Astrocyte (in vitro differentiated cells and primary cell): ENCODE measurements around the gene AKAP1. TPM values are rescaled to one million over a fixed set of nuclear protein-coding genes. Genes with fewer than 3 reads are reported as not detected.

Source experiments
- DNase-seq: peaks from one replicate; pipeline ENCODE4 v3.0.0-alpha.2; 2010; ENCODE audit warnings: low read depth
- FAIRE-seq: peaks from 2 replicates; lab custom pipeline; 2011; peaks lifted over from hg19 to GRCh38; lab: Jason Lieb, UNC
- H2AFZ ChIP-seq: 2 replicates; pipeline ENCODE4 v1.6.0; 2012; ENCODE audit warnings: low read depth, low read length, inconsistent platforms
- H3K27ac ChIP-seq: 2 replicates; pipeline ENCODE4 v1.5.1; 2011; ENCODE audit warnings: low read depth, low read length, inconsistent platforms
- H3K27me3 ChIP-seq: 2 replicates; pipeline ENCODE4 v1.6.0; 2011; ENCODE audit warnings: low read length, inconsistent platforms; ENCODE audit not compliant: insufficient read depth
- H3K36me3 ChIP-seq: 2 replicates; pipeline ENCODE4 v1.5.1; 2011; ENCODE audit warnings: low read length, inconsistent platforms; ENCODE audit not compliant: insufficient read depth
- H3K4me1 ChIP-seq: 2 replicates; pipeline ENCODE4 v1.5.1; 2011; ENCODE audit warnings: low read length, inconsistent platforms; ENCODE audit not compliant: insufficient read depth
- H3K4me2 ChIP-seq: 2 replicates; pipeline ENCODE4 v1.6.0; 2012; ENCODE audit warnings: low read length, inconsistent platforms
- H3K4me3 ChIP-seq: 2 replicates; pipeline ENCODE4 v1.5.1; 2011; ENCODE audit warnings: low read depth, mild to moderate bottlenecking, low read length, inconsistent platforms; ENCODE audit not compliant: insufficient read depth
- H3K79me2 ChIP-seq: 2 replicates; pipeline ENCODE4 v1.6.0; 2012; ENCODE audit warnings: mild to moderate bottlenecking, low read length, inconsistent platforms; ENCODE audit not compliant: insufficient read depth
- H3K9ac ChIP-seq: 2 replicates; pipeline ENCODE4 v1.6.0; 2012; ENCODE audit warnings: mild to moderate bottlenecking, low read length, inconsistent platforms
- H3K9me3 ChIP-seq: 2 replicates; pipeline ENCODE4 v1.5.1; 2012; ENCODE audit warnings: low read depth, mild to moderate bottlenecking, low read length, inconsistent platforms; ENCODE audit not compliant: insufficient read depth
- H4K20me1 ChIP-seq: 2 replicates; pipeline ENCODE4 v1.6.0; 2012; ENCODE audit warnings: low read length, inconsistent platforms; ENCODE audit not compliant: insufficient read depth
- H3K27ac Mint-ChIP-seq: one replicate; pipeline ENCODE4 v1.8.0; 2021; ENCODE audit warnings: mild to moderate bottlenecking, mixed read lengths; ENCODE audit not compliant: unreplicated experiment
- H3K27me3 Mint-ChIP-seq: one replicate; pipeline ENCODE4 v1.8.0; 2021; ENCODE audit warnings: low read depth, mixed read lengths; ENCODE audit not compliant: unreplicated experiment
- H3K36me3 Mint-ChIP-seq: one replicate; pipeline ENCODE4 v1.8.0; 2021; ENCODE audit warnings: low read depth, mixed read lengths; ENCODE audit not compliant: unreplicated experiment
- H3K4me1 Mint-ChIP-seq: one replicate; pipeline ENCODE4 v1.8.0; 2021; ENCODE audit warnings: low read depth, mixed read lengths; ENCODE audit not compliant: unreplicated experiment
- H3K4me3 Mint-ChIP-seq: one replicate; pipeline ENCODE4 v1.8.0; 2021; ENCODE audit warnings: mild to moderate bottlenecking, moderate library complexity, mixed read lengths; ENCODE audit not compliant: unreplicated experiment
- H3K9me3 Mint-ChIP-seq: one replicate; pipeline ENCODE4 v1.8.0; 2021; ENCODE audit warnings: mild to moderate bottlenecking, mixed read lengths; ENCODE audit not compliant: unreplicated experiment
- CTCF ChIP-seq: IDR thresholded peaks from 2 replicates; pipeline ENCODE4 v1.5.1; 2011; ENCODE audit warnings: low read depth, mild to moderate bottlenecking, inconsistent platforms, low read length, moderate library complexity; ENCODE audit not compliant: insufficient read depth
- EZH2 ChIP-seq: IDR thresholded peaks from 2 replicates; pipeline ENCODE4 v1.6.1; 2012; ENCODE audit warnings: mild to moderate bottlenecking, low read length, inconsistent platforms; ENCODE audit not compliant: insufficient read depth
- total RNA-seq: library from RNA; stranded (reverse); gene quantifications from 2 replicates; pipeline ENCODE4 v1.2.1, GENCODE V29; 2021

Gene AKAP1
- total RNA-seq, 1 donor from 2014 or later: 12.5 TPM

- peaks cover 21% of the 10 kb centered on the region for H4K20me1 ChIP-seq
- Mint-ChIP-seq H3K36me3 (peaks cover 13% of the 10 kb centered on the region), H3K4me3 (no peak overlapping the region), H3K27ac (no peak overlapping the region), H3K9me3 (peaks cover 2% of the 10 kb centered on the region), H3K27me3 (no peaks in the 10 kb centered on the region), H3K4me1 (peaks cover 13% of the 10 kb centered on the region)
- no peak for FAIRE-seq
- H3K4me1 ChIP-seq: peaks cover 11% of the 10 kb centered on the region
- H3K79me2 ChIP-seq: no peaks in the 10 kb centered on the region
- H3K27ac ChIP-seq: no peak overlapping the region
- no peak overlapping the region for H3K9ac ChIP-seq
- H3K4me3 ChIP-seq: no peak overlapping the region
- DNase-seq: no peak
- H3K27me3 ChIP-seq: no peaks in the 10 kb centered on the region
- H3K4me2 ChIP-seq: no peak overlapping the region
- H2AFZ ChIP-seq: no peak overlapping the region
- TF ChIP-seq CTCF (no peak), EZH2 (no peak)
- peaks cover 3% of the 10 kb centered on the region for H3K9me3 ChIP-seq
- peaks cover 2% of the 10 kb centered on the region for H3K36me3 ChIP-seq
Measured at GRCh38 chr17:57110152-57110542, 25.1 kb downstream of the AKAP1 start.

GRCh38 chr17:57110579-57111325, 25.7 kb downstream of the AKAP1 start:
- no peaks in the 10 kb centered on the region for H3K27me3 ChIP-seq
- H3K36me3 Mint-ChIP-seq: peaks cover 11% of the 10 kb centered on the region
- no peak overlapping the region for H3K4me2 ChIP-seq
- H3K9ac ChIP-seq: no peak overlapping the region
- H3K4me1 ChIP-seq: peaks cover 11% of the 10 kb centered on the region
- peaks cover 13% of the 10 kb centered on the region for H3K4me1 Mint-ChIP-seq
- no peak overlapping the region for H3K27ac Mint-ChIP-seq
- no peak overlapping the region for H2AFZ ChIP-seq
- DNase-seq: no peak
- H3K9me3 Mint-ChIP-seq: peaks cover 2% of the 10 kb centered on the region
- H3K79me2 ChIP-seq: no peaks in the 10 kb centered on the region
- H3K4me3 ChIP-seq: no peak overlapping the region
- no peak overlapping the region for H3K27ac ChIP-seq
- H3K4me3 Mint-ChIP-seq: no peak overlapping the region
- no peak for FAIRE-seq
- TF ChIP-seq EZH2 (no peak), CTCF (no peak)
- H4K20me1 ChIP-seq: peaks cover 15% of the 10 kb centered on the region
- H3K36me3 ChIP-seq: peaks cover 2% of the 10 kb centered on the region
- peaks cover 3% of the 10 kb centered on the region for H3K9me3 ChIP-seq
- H3K27me3 Mint-ChIP-seq: no peaks in the 10 kb centered on the region

GRCh38 chr17:57111386-57111785, 26.3 kb downstream of the AKAP1 start:
- TF ChIP-seq EZH2: no peak
- no peak for TF ChIP-seq CTCF
- peaks cover 11% of the 10 kb centered on the region for H3K4me1 ChIP-seq
- H3K27me3 ChIP-seq: no peaks in the 10 kb centered on the region
- Mint-ChIP-seq H3K36me3 (peaks cover 10% of the 10 kb centered on the region), H3K4me1 (peaks cover 13% of the 10 kb centered on the region), H3K9me3 (no peaks in the 10 kb centered on the region), H3K27ac (no peak overlapping the region), H3K4me3 (no peak overlapping the region), H3K27me3 (no peaks in the 10 kb centered on the region)
- no peak overlapping the region for H3K27ac ChIP-seq
- no peak overlapping the region for H3K4me3 ChIP-seq
- peaks cover 2% of the 10 kb centered on the region for H3K36me3 ChIP-seq
- H2AFZ ChIP-seq: no peak overlapping the region
- H3K4me2 ChIP-seq: no peak overlapping the region
- peaks cover 3% of the 10 kb centered on the region for H3K9me3 ChIP-seq
- peaks cover 13% of the 10 kb centered on the region for H4K20me1 ChIP-seq
- no peaks in the 10 kb centered on the region for H3K79me2 ChIP-seq
- no peak for DNase-seq
- no peak overlapping the region for H3K9ac ChIP-seq
- no peak for FAIRE-seq
